WERI-Rb-1 (cell line): Measurements from ENCODE around the gene TCL1A.

ENCODE experiments used
- DNase-seq: peaks from one replicate; pipeline ENCODE4 v3.0.0-alpha.2; 2020
- H3K27ac ChIP-seq: fragments of 250-450 bp; sonication (Bioruptor Pico); 2 replicates; pipeline ENCODE4 v1.5.1; 2020; ENCODE audit warnings: mild to moderate bottlenecking, moderate library complexity
- H3K27me3 ChIP-seq: fragments of 250-450 bp; sonication (Bioruptor Pico); 2 replicates; pipeline ENCODE4 v1.5.1; 2021; ENCODE audit warnings: mild to moderate bottlenecking, low read depth, moderate library complexity; ENCODE audit not compliant: insufficient read depth, severe bottlenecking
- H3K36me3 ChIP-seq: fragments of 250-450 bp; sonication (Bioruptor Pico); 2 replicates; pipeline ENCODE4 v1.5.1; 2020; ENCODE audit warnings: mild to moderate bottlenecking, moderate library complexity
- H3K4me3 ChIP-seq: 2 replicates; pipeline ENCODE4 v1.5.1; 2011; ENCODE audit warnings: low read depth, mild to moderate bottlenecking, control low read depth, low read length
- H3K9me3 ChIP-seq: fragments of 250-450 bp; sonication (Bioruptor Pico); 2 replicates; pipeline ENCODE4 v1.5.1; 2021; ENCODE audit warnings: mild to moderate bottlenecking, moderate library complexity; ENCODE audit not compliant: severe bottlenecking
- TF ChIP-seq, protein P1 (sequence below): IDR thresholded peaks from 2 replicates; pipeline ENCODE4 v1.5.1; 2011; ENCODE audit warnings: low read depth, mild to moderate bottlenecking, control low read depth, inconsistent platforms, low read length

TCL1A gene

DNA sequence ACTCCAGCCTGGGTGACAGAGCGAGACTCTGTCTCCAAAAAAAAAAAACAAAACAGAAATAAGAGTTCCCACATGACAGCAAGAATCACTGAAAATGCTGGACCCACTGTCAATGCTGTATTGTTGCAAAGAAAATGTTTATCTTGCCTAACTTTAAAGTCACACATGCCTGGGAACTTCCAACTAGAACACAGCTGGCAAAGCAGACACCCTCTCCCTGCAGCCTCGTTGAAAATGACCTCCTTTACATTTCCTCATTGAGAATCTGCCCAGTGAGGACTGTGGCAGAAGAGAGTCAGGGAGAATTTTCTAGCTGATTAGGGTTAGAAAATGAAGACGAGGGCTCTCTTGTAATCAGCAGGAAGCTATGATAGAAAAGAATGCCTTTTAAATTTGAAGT, 42.8 kb upstream of the TCL1A start:
- Histone ChIP-seq H3K36me3 (no peaks in the 10 kb centered on the region), H3K27ac (no peak overlapping the region), H3K9me3 (no peaks in the 10 kb centered on the region), H3K27me3 (no peaks in the 10 kb centered on the region), H3K4me3 (no peak overlapping the region)
- TF ChIP-seq, protein P1, sequence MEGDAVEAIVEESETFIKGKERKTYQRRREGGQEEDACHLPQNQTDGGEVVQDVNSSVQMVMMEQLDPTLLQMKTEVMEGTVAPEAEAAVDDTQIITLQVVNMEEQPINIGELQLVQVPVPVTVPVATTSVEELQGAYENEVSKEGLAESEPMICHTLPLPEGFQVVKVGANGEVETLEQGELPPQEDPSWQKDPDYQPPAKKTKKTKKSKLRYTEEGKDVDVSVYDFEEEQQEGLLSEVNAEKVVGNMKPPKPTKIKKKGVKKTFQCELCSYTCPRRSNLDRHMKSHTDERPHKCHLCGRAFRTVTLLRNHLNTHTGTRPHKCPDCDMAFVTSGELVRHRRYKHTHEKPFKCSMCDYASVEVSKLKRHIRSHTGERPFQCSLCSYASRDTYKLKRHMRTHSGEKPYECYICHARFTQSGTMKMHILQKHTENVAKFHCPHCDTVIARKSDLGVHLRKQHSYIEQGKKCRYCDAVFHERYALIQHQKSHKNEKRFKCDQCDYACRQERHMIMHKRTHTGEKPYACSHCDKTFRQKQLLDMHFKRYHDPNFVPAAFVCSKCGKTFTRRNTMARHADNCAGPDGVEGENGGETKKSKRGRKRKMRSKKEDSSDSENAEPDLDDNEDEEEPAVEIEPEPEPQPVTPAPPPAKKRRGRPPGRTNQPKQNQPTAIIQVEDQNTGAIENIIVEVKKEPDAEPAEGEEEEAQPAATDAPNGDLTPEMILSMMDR, result no peak
- DNase-seq, result no peak

- no peaks in the 10 kb centered on the region for H3K36me3 ChIP-seq
- no peaks in the 10 kb centered on the region for H3K9me3 ChIP-seq
- H3K4me3 ChIP-seq, result no peak overlapping the region
- no peaks in the 10 kb centered on the region for H3K27me3 ChIP-seq
- H3K27ac ChIP-seq, result no peak overlapping the region
- no peak for DNase-seq
- TF ChIP-seq, protein P1, result no peak
Measured at GRCh38 chr14:95756127-95756526, 42.2 kb upstream of the TCL1A start.

DNA sequence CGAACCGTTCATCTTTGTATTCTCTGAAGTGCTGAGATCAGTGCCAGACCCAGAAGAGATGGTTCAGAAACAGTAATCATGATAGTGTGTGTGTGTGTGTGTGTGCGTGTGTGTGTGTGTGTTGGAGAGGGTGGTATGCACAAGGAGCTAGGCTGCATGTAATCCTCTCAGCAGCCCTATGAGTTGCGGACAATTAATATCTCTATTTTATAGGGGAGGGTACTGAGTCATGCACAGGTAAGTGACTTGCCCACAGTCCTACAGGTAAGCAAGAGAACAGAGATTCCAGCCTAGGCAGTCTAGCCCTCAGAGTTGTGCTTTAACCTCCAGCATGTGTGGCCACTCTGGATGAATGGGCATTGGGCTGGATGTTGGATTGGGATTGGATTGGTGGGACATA, 27.9 kb upstream of the TCL1A start:
- H3K9me3 ChIP-seq, result no peaks in the 10 kb centered on the region
- no peak overlapping the region for H3K4me3 ChIP-seq
- TF ChIP-seq, protein P1, result no peak
- no peaks in the 10 kb centered on the region for H3K27me3 ChIP-seq
- DNase-seq, result no peak
- no peaks in the 10 kb centered on the region for H3K36me3 ChIP-seq
- H3K27ac ChIP-seq, result no peak overlapping the region

GRCh38 chr14:95741038-95741490, 27.1 kb upstream of the TCL1A start:
- TF ChIP-seq, protein P1, result no peak
- H3K27me3 ChIP-seq, result no peaks in the 10 kb centered on the region
- H3K4me3 ChIP-seq, result no peak overlapping the region
- no peaks in the 10 kb centered on the region for H3K36me3 ChIP-seq
- H3K27ac ChIP-seq, result no peak overlapping the region
- DNase-seq, result no peak
- no peaks in the 10 kb centered on the region for H3K9me3 ChIP-seq

GRCh38 chr14:95739356-95739755, 25.4 kb upstream of the TCL1A start:
- no peak for DNase-seq
- Histone ChIP-seq H3K27me3 (no peaks in the 10 kb centered on the region), H3K27ac (no peak overlapping the region), H3K4me3 (no peak overlapping the region), H3K36me3 (no peaks in the 10 kb centered on the region), H3K9me3 (no peaks in the 10 kb centered on the region)
- TF ChIP-seq, protein P1, result no peak

DNA sequence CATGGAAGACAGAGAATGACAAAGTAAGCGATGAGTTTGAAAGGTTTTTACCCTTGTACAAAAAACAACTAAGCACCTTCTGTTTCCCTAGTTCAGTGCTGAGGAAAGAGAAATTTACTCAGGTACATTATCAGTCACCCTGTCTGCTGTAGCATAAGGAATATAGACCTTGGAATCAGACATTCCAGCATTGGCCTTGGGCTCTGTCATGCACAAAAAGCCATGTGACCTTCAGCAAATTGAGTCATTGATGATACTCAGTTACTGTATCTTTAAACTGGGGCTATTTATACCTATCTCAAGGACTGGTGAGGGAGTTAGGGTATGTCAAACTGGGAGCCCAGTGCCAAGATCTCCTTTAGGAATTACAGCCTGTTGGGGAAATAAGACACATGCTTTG, 19.3 kb upstream of the TCL1A start:
- TF ChIP-seq, protein P1, result no peak
- no peaks in the 10 kb centered on the region for H3K36me3 ChIP-seq
- DNase-seq, result no peak
- no peak overlapping the region for H3K27ac ChIP-seq
- no peaks in the 10 kb centered on the region for H3K9me3 ChIP-seq
- no peaks in the 10 kb centered on the region for H3K27me3 ChIP-seq
- no peak overlapping the region for H3K4me3 ChIP-seq
